Measurements from ENCODE around the gene TBX6. TPM values are rescaled to one million over a fixed set of nuclear protein-coding genes. Genes with fewer than 3 reads are reported as not detected.

TBX6 gene
- total and polyA plus RNA-seq, 11 donors, result 0.26 to 0.95 (median 0.72) TPM; not detected in 1

DNA sequence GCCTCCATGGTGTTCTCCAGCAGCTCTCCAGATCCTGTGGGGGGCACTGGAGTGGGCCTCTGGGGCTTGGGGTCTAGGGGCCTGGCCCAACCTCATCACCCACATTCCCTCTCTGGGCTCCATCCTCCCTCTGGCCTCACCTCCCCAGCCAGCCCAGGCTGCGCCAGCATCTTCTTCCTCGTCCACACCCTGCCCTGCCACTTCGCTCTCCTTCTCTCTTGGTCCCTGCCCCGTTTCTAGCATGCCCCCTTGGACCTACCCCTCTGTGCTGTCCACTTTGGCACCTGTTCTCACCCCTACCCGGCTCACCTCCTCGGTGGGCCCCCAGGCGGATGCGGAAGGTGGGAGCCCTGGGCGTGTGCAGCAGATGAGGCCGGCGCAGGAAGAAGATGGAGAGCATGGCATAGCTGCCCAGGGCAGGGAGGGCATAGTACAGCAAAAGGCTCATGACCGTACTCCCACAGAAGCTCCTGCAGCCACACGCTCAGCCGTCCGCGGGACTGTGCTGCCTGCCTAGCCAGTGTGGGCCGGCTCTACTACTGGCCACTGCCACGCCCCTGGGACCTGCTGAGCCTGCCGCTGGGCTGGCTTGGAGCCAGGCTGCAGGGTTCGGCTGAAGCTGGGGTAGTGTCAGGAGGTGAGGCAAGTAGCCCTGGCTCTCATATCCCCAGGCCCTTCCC lies 21.4 kb upstream of the TBX6 start, which contains the start of gene GDPD3:
GDPD3 (minus strand) TSS at position 507 of the 680 bp plus-strand sequence; CDS start at position 448, 59 bp downstream.
- intact Hi-C loops (cut with DNase I), result no loop called here

DNA sequence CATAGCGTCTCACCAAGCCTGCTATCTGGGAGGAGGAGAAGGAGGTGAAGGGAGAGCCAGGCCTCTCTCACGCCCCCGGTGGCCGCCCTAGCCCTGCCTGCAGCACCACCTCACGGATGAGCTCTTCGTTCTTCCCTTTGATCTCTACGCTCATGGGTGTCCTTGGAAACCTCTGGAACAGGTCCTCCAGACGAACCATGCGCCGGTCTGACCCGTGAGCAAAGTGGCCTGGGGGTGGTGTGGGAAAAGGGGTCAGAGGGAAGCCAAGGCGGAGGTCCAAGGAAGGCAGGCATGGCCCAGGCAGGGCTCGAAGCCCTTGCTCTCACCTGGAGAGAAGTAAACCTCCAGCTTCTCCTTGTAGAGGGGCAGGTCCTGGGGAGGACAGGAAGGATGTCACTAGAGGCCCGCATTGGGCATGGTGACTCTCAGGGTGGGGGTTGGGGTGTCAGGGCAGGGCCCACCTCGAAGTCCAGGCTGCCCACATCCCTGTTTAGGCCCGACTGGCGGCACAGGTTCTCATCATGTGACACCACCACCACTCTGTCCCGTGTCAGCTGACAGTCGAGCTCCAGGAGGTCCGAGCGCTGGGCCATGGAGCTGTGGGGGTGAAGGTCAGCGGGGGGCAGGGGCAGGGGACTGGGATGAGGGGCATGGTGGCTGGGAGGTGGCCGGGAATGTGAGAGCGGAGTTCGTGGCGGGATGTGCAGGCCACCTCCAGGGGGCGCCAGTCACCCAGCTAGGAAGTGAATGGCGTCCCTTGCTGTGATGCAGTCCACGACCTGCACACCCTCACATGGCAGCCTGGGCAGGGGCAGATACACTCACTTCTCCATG lies 20.7 kb upstream of the TBX6 start:
- Histone ChIP-seq H3K27me3 (no peaks in the 10 kb centered on the region), H3K4me1 (peaks cover 0 to 5% (median 0%) of the 10 kb centered on the region in 12 donors), H3K4me3 (no peak overlapping the region), H3K9me3 (no peaks in the 10 kb centered on the region), H3K36me3 (peaks cover 0 to 96% (median 87%) of the 10 kb centered on the region in 9 donors), H3K27ac (no peak overlapping the region)
- no peak for TF ChIP-seq POLR2A (IDR thresholded peaks at IDR 0.05)
- TF ChIP-seq, protein P1, sequence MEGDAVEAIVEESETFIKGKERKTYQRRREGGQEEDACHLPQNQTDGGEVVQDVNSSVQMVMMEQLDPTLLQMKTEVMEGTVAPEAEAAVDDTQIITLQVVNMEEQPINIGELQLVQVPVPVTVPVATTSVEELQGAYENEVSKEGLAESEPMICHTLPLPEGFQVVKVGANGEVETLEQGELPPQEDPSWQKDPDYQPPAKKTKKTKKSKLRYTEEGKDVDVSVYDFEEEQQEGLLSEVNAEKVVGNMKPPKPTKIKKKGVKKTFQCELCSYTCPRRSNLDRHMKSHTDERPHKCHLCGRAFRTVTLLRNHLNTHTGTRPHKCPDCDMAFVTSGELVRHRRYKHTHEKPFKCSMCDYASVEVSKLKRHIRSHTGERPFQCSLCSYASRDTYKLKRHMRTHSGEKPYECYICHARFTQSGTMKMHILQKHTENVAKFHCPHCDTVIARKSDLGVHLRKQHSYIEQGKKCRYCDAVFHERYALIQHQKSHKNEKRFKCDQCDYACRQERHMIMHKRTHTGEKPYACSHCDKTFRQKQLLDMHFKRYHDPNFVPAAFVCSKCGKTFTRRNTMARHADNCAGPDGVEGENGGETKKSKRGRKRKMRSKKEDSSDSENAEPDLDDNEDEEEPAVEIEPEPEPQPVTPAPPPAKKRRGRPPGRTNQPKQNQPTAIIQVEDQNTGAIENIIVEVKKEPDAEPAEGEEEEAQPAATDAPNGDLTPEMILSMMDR (IDR thresholded peaks at IDR 0.05), result peak; percentile 9 to 68 (median 56)
- intact Hi-C loops (cut with DNase I), result no loop called here
- DNase-seq (peak; percentile 35 to 84 (median 53)), ATAC-seq (peak in 3 of 4 donors; percentile 50 to 59 (median 56))
- 78 to 87% (median 83%) methylated on average over 25 to 29 of the region's 29 CpGs for WGBS, 4 donors

More for the DNA sequence above, 21.4 kb upstream of the TBX6 start, which contains the start of gene GDPD3:
- WGBS, 4 donors, result 67 to 76% (median 74%) methylated on average over 19 to 20 of the region's 20 CpGs
- Histone ChIP-seq H3K27ac (peak within 1 kb of the TSS in 1 of 12 donors; percentile 4), H3K9me3 (no peaks in the 10 kb centered on the region), H3K4me3 (no peak within 1 kb of the TSS), H3K27me3 (no peaks in the 10 kb centered on the region), H3K4me1 (peaks cover 0 to 6% (median 0%) of the 10 kb centered on the region in 12 donors), H3K36me3 (peaks cover 0 to 96% (median 87%) of the 10 kb centered on the region in 9 donors)
- DNase-seq (peak in 2 of 5 donors; percentile 48 to 67), ATAC-seq (peak in 3 of 4 donors; percentile 40 to 61 (median 43))
- TF ChIP-seq, protein P1 (IDR thresholded peaks at IDR 0.05), result no peak
- TF ChIP-seq POLR2A (IDR thresholded peaks at IDR 0.05), result no peak

DNA sequence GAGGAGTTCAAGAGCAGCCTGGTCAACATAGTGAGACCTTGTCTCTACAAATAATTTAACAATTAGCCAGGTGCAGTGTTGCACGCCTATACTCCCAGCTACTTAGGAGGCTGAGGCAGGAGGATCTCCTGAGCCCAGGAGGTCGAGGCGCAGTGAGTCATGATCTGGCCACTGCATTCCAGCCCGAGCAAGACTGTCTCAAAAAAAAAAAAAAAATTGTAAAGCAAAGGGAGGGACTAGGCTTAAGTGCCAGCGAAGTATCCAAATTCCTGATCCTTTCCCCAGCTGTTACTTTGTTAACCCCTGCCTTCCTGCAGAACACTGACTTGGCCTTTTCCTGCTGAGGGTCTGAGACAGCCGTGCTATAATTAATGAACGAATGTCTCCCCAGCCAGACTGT lies 18.9 kb upstream of the TBX6 start:
- Histone ChIP-seq H3K27me3 (no peaks in the 10 kb centered on the region), H3K27ac (no peak overlapping the region), H3K36me3 (peaks cover 0 to 92% (median 82%) of the 10 kb centered on the region in 9 donors), H3K4me3 (no peak overlapping the region), H3K4me1 (peaks cover 0 to 5% (median 0%) of the 10 kb centered on the region in 12 donors), H3K9me3 (no peaks in the 10 kb centered on the region)
- TF ChIP-seq POLR2A (IDR thresholded peaks at IDR 0.05), result no peak
- TF ChIP-seq, protein P1 (IDR thresholded peaks at IDR 0.05), result no peak
- WGBS, 4 donors, result 57 to 68% (median 62%) methylated on average over 3 to 7 of the region's 7 CpGs
- DNase-seq, result no peak
- intact Hi-C loops (cut with DNase I), result no loop called here
- no peak for ATAC-seq

Data from heart left ventricle (tissue), 16 donors.